ENCODE measurements around the gene GUCY1B1.

Gene GUCY1B1

DNA sequence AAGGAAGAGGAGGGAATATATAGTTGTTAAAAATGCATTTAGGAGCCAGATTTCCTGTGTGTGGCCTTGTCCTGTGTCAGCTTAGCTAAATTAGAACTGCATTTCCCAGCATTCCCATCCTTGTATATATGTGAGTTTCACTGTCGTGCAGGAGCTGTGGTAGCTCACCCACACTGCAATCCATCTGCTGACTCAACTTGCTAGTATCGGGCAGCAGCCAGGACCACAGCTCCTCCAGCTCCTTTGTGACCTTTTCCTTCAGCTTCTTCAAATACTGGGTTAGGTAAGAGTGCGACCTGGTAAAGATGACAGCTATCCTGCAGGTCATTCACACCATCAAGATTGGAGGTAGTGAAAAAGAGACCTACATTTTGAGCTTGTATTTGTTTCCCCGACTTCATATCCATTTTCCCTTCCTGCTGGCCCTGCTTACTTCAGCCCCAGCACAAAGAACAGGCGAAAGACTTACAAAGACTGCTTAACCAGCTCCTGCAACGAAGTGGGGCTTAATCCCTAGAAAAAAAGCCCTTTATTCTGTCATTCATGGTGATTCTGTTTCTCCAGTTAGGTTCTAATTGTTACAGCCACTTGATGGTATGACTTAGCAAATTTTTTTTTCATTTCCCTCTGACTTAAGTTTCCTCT lies 95.9 kb downstream of the GUCY1B1 start:
- H3K36me3 Mint-ChIP-seq = no peaks in the 10 kb centered on the region

DNA sequence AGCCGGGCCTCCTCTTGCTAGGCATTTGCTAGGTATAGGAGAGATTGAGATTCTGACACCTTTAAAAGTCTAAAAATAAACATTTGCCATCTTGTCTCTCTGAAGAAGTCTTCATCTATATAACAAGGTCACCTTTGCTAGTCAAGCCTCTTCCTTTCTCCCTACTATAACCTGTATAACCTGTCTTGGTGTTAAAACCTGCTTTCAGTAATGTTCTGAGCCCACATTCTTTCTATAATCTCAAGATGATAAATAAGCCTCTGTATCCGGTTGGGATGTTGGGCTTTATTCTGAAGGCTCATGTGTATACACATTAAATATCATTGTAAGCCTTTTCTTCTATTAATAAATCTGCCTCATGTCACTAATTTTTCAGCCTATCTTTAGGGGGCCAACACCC lies 97.1 kb downstream of the GUCY1B1 start:
- Mint-ChIP-seq H3K27ac (no peak overlapping the region), H3K4me3 (no peak overlapping the region), H3K27me3 (peaks cover 11% of the 10 kb centered on the region), H3K9me3 (no peaks in the 10 kb centered on the region), H3K4me1 (no peaks in the 10 kb centered on the region), H3K36me3 (no peaks in the 10 kb centered on the region)

More for the DNA sequence above, 95.9 kb downstream of the GUCY1B1 start:
- H3K9me3 Mint-ChIP-seq = peaks cover 8% of the 10 kb centered on the region
- no peak overlapping the region for H3K27ac Mint-ChIP-seq
- H3K27me3 Mint-ChIP-seq = peaks cover 14% of the 10 kb centered on the region
- H3K4me3 Mint-ChIP-seq = no peak overlapping the region
- no peaks in the 10 kb centered on the region for H3K4me1 Mint-ChIP-seq

Data from activated naive CD4-positive, alpha-beta T cell treated with anti-CD3 and anti-CD28 coated beads, Interleukin-2, amount 50 U/mL, for 24 hours (primary cell).